Right cardiac atrium (tissue), 5 donors: ENCODE measurements around the gene UCP1. TPM values are rescaled to one million over a fixed set of nuclear protein-coding genes. Genes with fewer than 3 reads are reported as not detected.
A peak's percentile ranks its signal among the peaks of the same experiment; 100 is the strongest.
"Not testable (repeated sequence)": the region's sequence is repeated elsewhere in the genome, so short reads cannot be mapped to it uniquely, and the experiment has no call there.

ENCODE experiments used
- ATAC-seq, 2 donors: fragments of 200-7000 bp; cut with Tn5 transposase; one replicate each; pipeline versions ENCODE4 v1.8.0 to v1.9.1; 2020; ENCODE audit warnings: moderate library complexity in 2 of 2, mild to moderate bottlenecking in 1 of 2
- DNase-seq, 3 donors: peaks; one replicate each; pipeline ENCODE4 v3.0.0-alpha.2; 2020
- H3K27ac ChIP-seq: one replicate; pipeline ENCODE4 v1.5.1; 2013; ENCODE audit warnings: mild to moderate bottlenecking, low read length, control low read depth, moderate library complexity
- H3K27me3 ChIP-seq: one replicate; pipeline ENCODE4 v1.6.1; 2013; ENCODE audit not compliant: control insufficient read depth, insufficient read depth
- H3K4me1 ChIP-seq: one replicate; pipeline ENCODE4 v1.6.1; 2013; ENCODE audit warnings: low read length; ENCODE audit not compliant: control insufficient read depth, insufficient read depth
- H3K4me3 ChIP-seq: one replicate; pipeline ENCODE4 v1.5.1; 2013; ENCODE audit warnings: low read length, control low read depth
- H3K9me3 ChIP-seq: one replicate; pipeline ENCODE4 v1.6.1; 2013; ENCODE audit warnings: low read length; ENCODE audit not compliant: control insufficient read depth
- WGBS: extraction: QIAGEN DNeasy Blood & Tissue Kit; methylation state at CpG from one replicate; pipeline ENCODE4 v1.1.7; 2013; 5-methylcytosine and 5-hydroxymethylcytosine counted together
- intact Hi-C, 4 donors: fragments of 100-400 bp; cut with DNase I; formaldehyde crosslinking; loops; one replicate each; pipeline versions ENCODE4 v1.11.0 to v1.14.0; 2022 to 2023
- polyA plus RNA-seq: library from polyadenylated mRNA; stranded (reverse); fragments of 200-250 nt; gene quantifications from one replicate; pipeline ENCODE4 v1.2.3, GENCODE V29; 2013
- total RNA-seq, 4 donors: library from RNA; stranded (reverse); fragmentation: NEBNext Ultra II Directional; extraction: Animal tissue kit (Norgen Biotek cat#: 25700); gene quantifications; one replicate each; pipeline ENCODE4 v1.2.1, GENCODE V29; 2021
- donor health status: healthy with polysubstance abuse.
- donor health status: DM: no; HTN: yes; CAD: no.
- donor health status: DM: no; HTN: no; CAD: no.
- donor health status: DM: no; HTN: yes; CAD: no; lungs with severe emphysema.
- donor health status: DM: yes; HTN: yes; CAD: no.

Gene UCP1
- total and polyA plus RNA-seq, 5 donors, result 0.14 to 2.5 (median 2.2) TPM; not detected in 2

DNA sequence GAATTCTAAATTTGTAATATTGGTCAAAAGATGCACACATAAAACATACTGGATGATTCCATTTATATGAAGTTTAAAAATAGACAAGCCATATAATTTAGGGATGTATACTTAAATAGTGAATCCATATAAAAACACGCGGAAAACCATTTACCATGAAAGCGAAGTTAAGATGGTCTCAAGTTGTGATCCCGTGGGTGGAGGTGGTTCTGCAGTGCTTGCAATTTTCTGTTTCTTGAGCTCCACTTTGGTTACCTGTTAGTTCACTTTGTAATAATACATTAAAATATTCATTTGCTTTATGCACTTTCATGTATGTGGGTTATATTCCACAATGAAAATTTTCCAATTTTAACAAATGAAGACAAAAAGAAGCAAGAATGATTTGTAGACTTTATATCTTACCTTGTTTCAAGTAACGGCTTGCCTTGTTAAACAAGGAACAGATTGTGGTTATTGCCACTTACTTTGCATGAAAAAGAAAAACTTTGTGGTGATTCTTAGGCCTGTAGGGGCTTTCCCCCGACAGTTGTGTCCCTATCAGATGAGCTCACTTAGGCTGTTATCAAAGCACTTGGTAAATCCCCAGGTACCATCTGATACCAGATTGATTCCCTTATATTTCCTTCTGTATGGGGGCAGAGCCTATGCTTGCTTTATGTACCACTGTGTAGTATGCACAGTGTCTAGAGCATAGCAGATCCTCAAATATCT is 12.2 kb downstream of the UCP1 start:
- intact Hi-C loops, result no loop called here
- 91% methylated on average over 6 of the region's 6 CpGs for WGBS
- no peaks in the 10 kb centered on the region for H3K9me3 ChIP-seq
- ATAC-seq (no peak), DNase-seq (no peak)
- no peaks in the 10 kb centered on the region for H3K4me1 ChIP-seq
- H3K27me3 ChIP-seq, result no peaks in the 10 kb centered on the region
- H3K4me3 ChIP-seq, result no peak overlapping the region
- no peak overlapping the region for H3K27ac ChIP-seq

DNA sequence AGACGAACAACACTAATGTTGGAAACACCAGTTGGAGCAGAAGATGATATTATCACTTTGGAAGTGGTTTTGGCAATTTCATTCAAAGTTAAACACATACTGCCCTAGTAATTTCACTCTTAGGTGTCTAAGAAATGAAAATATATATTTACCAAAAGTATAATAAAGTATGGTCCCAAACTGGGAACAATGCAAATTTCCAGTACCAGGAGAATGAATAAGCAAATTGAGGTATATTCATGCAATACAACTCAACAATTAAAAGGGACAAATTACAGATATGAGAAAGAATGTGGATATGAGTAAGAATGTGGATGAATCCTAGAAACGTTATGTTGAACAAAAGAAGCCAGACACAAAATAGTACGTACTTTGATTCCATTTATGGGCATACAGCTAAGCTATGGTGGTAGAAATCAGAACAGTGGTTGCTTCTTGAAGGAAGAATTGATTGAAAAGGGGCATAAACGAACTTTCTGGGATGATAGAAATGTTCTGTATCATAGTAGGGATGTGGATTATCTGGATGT is 34.7 kb downstream of the UCP1 start:
- no peaks in the 10 kb centered on the region for H3K4me1 ChIP-seq
- intact Hi-C loops, result no loop called here
- WGBS, result 87% methylated on average over 4 of the region's 4 CpGs
- no peaks in the 10 kb centered on the region for H3K27me3 ChIP-seq
- no peak overlapping the region for H3K27ac ChIP-seq
- ATAC-seq, result no peak
- no peaks in the 10 kb centered on the region for H3K9me3 ChIP-seq
- DNase-seq, result no peak
- no peak overlapping the region for H3K4me3 ChIP-seq

DNA sequence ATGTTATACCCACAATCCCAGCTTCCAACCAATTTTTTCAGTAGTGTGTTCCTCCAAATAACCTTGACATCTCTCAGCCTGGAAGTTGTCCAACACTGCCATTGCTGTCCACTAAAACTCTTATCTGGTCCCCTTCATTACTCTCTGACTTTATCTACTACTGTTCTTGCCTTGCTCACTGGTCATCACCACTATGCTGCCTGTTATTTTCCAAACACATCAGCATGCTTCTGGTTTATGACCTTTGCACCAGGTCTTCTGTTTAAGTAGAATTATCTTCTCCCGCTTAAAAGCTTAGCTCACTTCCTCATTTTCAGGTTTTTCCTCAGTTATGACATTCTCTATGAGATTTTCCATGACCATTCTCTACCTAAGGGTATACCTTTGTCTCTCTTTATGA is 39.3 kb downstream of the UCP1 start:
- DNase-seq (no peak), ATAC-seq (peak; percentile 73 to 84)
- intact Hi-C loops, result loop anchor here in 1 of 4 donors (5.0 to 10.0 kb wide), 2 partner anchors 157 to 325 kb away; partner anchors contain the start of gene SCOC
- H3K27me3 ChIP-seq, result no peaks in the 10 kb centered on the region
- no peak overlapping the region for H3K4me3 ChIP-seq
- no peaks in the 10 kb centered on the region for H3K9me3 ChIP-seq
- no peaks in the 10 kb centered on the region for H3K4me1 ChIP-seq
- no peak overlapping the region for H3K27ac ChIP-seq
- WGBS, result 46% methylated on average over 1 of the region's 1 CpG

DNA sequence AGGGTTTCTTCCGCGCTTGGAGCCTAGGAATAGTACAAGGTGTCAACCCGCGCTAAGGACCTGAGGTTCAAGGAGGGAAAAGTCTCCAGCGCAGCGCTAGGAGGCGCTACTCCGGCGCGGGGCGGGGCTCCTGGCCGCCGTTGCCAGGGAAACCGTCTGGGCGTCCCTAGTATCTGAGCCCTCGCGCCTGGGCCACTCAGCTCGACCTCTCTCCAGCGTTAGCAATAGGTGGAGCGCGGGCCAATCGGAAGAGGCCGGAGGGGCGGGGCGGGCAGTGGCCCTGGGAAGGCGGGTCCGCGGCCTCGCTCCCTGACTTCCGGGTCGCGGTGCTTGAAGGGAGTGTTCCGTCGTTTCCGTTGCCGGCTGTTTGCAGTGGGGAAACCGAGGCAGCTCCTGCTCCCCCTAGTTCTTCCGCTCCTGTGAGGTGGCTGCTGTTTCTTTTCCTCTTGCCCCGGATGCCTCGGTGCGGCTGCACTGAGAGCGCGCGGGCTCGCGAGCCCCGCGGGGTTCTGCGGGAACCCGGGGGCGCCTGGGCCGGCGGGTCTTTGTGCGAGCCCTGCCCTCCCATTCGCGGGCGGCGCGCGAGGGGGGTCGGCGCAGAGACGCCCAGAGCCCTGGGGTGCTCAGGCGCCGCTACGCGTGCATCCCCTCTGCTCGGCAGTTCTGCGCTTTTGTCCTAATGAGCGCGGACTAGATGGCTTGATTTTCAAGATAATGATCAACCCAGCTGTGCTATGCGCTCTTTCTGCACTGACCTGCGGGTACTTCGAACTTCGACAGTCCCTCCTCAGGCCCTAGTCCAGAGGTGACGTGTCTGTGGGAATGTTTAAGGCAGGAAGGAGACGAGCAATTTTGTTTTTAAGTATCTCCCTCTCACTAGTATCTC is 44.7 kb downstream of the UCP1 start, which contains the start of gene ELMOD2:
ELMOD2 (plus strand) TSS at position 312 of the 886 bp plus-strand sequence. CDS start 1,261 bp downstream, outside the sequence.
- Histone ChIP-seq H3K9me3 (no peaks in the 10 kb centered on the region), H3K27ac (peak within 1 kb of the TSS; percentile 64), H3K4me3 (peak within 1 kb of the TSS; percentile 76), H3K4me1 (no peaks in the 10 kb centered on the region), H3K27me3 (no peaks in the 10 kb centered on the region)
- DNase-seq (peak; percentile 99 to 100 (median 100)), ATAC-seq (peak; percentile 100)
- WGBS, result under 1% methylated on average over 77 of the region's 77 CpGs
- intact Hi-C loops, result loop anchor here in 1 of 4 donors (10.0 kb wide), 1 partner anchor 331 kb away; no protein-coding TSS in a partner anchor

DNA sequence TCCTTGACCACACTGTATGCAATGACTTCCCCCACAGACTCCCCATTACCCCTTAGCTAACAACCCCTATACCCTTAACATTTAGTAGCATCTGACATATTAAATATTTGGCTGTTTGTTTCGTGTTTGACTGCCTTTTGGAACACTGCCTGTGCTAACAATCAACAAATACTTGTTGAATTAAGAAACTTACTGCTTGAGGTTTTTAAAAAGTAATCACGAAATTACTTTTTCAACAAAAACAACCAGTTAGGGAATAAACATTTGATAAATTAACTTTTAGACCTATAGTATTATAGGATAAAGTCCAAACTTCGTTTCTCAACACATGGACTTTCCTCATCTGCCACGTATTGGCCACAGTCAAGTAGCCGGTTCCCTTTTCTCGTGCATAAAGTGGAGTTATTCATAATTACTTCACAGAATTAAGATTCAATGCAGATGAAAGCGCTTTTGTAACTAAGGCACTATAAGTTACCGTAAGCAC is 45.3 kb downstream of the UCP1 start:
- Histone ChIP-seq H3K9me3 (no peaks in the 10 kb centered on the region), H3K4me3 (peak overlapping the region; percentile 40), H3K27me3 (no peaks in the 10 kb centered on the region), H3K27ac (no peak overlapping the region), H3K4me1 (no peaks in the 10 kb centered on the region)
- 11% methylated on average over 8 of the region's 8 CpGs for WGBS
- intact Hi-C loops, result loop anchor here in 1 of 4 donors (10.0 kb wide), 1 partner anchor 331 kb away; no protein-coding TSS in a partner anchor
- DNase-seq (no peak), ATAC-seq (peak in 1 of 2 donors; percentile 1)

DNA sequence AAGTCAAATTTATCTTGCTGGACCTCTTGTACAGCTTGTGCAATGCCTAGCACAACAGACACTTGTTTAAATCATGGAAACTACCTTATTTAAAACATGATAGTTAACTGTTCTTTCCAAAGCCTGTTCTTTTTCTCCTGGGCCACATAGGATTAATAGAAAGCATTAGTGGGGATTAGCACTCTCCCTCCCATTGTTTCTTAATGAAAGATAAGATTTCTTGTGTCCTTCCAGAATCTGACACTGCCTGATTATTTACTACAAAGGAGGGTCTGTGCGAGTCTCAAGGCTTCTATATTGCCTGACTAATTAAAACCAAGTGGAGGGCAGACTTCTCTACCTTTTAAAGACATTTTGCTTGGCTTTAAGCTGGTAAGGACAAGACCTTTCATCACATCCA is 53.3 kb downstream of the UCP1 start:
- Histone ChIP-seq H3K9me3 (no peaks in the 10 kb centered on the region), H3K4me1 (no peaks in the 10 kb centered on the region), H3K27me3 (no peaks in the 10 kb centered on the region), H3K4me3 (no peak overlapping the region), H3K27ac (no peak overlapping the region)
- intact Hi-C loops, result no loop called here
- no peak for DNase-seq
- no peak for ATAC-seq
- WGBS, result 41% methylated on average over 1 of the region's 1 CpG

DNA sequence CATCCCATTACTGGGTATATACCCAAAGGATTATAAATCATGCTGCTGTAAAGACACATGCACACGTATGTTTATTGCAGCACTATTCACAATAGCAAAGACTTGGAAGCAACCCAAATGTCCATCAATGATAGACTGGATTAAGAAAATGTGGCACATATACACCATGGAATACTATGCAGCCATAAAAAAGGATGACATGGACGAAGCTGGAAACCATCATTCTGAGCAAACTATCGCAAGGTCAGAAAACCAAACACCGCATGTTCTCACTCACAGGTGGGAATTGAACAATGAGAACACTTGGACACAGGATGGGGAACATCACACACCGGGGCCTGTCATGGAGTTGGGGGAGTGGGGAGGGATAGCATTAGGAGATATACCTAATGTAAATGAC is 55.0 kb downstream of the UCP1 start:
- ATAC-seq, H3K27ac ChIP-seq, DNase-seq, intact Hi-C loops, H3K4me1 ChIP-seq, H3K4me3 ChIP-seq, H3K9me3 ChIP-seq, H3K27me3 ChIP-seq: not testable (repeated sequence)
- 95% methylated on average over 5 of the region's 5 CpGs for WGBS

Other genes with a start within 250 kb of the UCP1 start
- gene SCOC, start 195.3 kb downstream of the UCP1 start, total RNA-seq, result 10 to 100 TPM; 82.3 to 98.1 (median 88.6) TPM
- gene SCOC, start 195.3 kb downstream of the UCP1 start, polyA plus RNA-seq, result 108 TPM
- gene CLGN, start 141.3 kb downstream of the UCP1 start, total RNA-seq, result 100 to 1,000 TPM in 1 of 4 donors, 10 to 100 TPM in 3; 76.2 to 106 (median 85.4) TPM
- gene CLGN, start 141.3 kb downstream of the UCP1 start, polyA plus RNA-seq, result 86.5 TPM
- not detected for gene MGAT4D, start 70.7 kb downstream of the UCP1 start, total RNA-seq
- gene MGAT4D, start 70.7 kb downstream of the UCP1 start, polyA plus RNA-seq, result not detected
- 10 to 100 TPM; 18.1 to 24.4 (median 22.3) TPM for gene ELMOD2, start 44.8 kb downstream of the UCP1 start, total RNA-seq
- 9.2 TPM for gene ELMOD2, start 44.8 kb downstream of the UCP1 start, polyA plus RNA-seq
- 10 to 100 TPM; 10.2 to 13.6 (median 12.7) TPM for gene TBC1D9, start 187.4 kb upstream of the UCP1 start, total RNA-seq
- 5.1 TPM for gene TBC1D9, start 187.4 kb upstream of the UCP1 start, polyA plus RNA-seq